A172 (cell line): ENCODE data around the gene TMEM144. TPM values are rescaled to one million over a fixed set of nuclear protein-coding genes. Genes with fewer than 3 reads are reported as not detected.

Experiments
- DNase-seq: peaks from one replicate; pipeline ENCODE4 v3.0.0-alpha.2; 2015; ENCODE audit warnings: low spot score
- total RNA-seq: library from RNA; depleted of rRNA; stranded (reverse); fragments of >200 nt; shearing (Covaris generic); gene quantifications from 2 replicates; pipeline ENCODE4 v1.2.3, GENCODE V29; 2014; rRNA removed

TMEM144 gene
- total RNA-seq, 1 experiment from 2014 or later = 5.4 TPM

DNA sequence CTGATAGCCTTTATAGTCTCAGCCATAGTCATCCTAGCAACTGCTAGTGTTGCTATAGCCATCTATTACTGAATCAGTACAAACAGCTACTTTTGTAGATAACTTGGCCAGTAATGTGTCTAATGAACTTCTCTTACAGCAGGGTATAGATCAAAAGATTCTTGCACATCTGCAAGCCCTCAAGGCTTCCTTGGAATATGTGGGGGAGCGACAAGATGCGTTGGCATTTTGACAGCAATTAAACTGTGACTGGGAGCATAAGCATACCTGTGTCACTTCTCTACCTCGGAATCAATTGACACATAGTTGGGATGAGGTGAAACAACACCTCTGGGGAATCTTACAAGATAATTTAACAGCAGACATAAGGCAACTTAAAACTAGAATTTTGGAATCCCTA, 87.6 kb downstream of the TMEM144 start:
- DNase-seq = no peak

- DNase-seq = no peak
These were observed 89.2 kb downstream of the TMEM144 start for GRCh38 chr4:158299459-158300007.

- no peak for DNase-seq
These were observed 89.7 kb downstream of the TMEM144 start for GRCh38 chr4:158300012-158300411.

DNA sequence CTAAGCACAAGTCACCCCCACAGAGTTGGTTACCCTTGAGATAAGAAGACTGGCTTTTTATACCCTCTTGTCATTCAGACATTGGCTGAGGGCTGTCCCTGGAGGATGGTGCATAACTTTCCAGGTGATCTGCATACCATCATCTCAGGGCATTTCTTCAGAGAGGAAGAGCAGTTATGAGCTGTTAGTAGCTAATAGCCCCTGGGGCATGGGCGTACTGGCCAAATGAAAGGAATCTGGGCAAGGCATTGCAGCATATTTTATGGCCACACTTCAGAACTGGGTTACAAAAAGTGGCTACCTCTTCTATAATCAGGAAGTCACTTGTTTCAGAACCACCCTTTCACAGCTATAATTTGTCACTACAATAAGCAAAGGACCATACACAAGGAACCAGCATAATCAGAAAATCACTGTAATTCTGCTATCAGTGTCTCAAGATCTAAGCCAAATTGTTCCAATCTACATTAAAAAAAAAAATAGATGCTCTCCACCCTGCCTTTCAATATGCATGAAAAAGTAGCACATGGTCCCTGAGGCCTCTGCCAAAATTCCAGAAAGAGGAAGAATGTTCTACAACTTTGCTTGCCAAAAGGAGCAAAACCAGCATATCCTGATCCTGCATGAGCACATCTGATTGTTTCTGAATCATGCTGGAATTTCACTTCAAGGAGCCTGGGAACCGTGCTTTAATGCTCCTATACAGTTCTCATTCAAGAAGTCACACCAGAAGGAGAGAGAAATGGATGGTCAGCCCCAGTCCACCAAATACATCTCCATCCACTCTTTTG, 92.0 kb downstream of the TMEM144 start:
- DNase-seq = no peak

DNA sequence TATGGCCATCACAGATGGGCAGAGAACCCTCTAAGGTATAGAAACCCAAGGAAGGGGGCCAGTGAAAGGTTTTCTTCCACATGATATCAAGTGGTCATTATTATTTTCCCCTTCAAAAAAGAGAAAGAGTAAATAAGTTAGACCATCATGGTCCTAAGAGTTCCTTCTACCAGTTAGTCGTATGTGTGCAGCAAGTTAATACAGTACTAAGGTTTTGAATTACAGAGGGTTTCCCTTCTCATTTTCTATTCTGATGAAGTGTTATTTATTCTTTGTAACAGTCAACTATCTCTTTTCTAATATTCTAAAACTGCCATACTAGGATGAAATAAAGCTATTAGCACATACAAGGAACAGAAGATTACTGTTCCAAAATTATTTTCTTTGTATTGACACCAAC, 94.4 kb downstream of the TMEM144 start:
- no peak for DNase-seq

Other genes with a start within 250 kb of the TMEM144 start
- gene GASK1B, start 37.5 kb upstream of the TMEM144 start, total RNA-seq = 217 and 238 TPM in 2 replicates